Measurements from ENCODE around the gene SCYGR4.
"Not testable (repeated sequence)": the region's sequence is repeated elsewhere in the genome, so short reads cannot be mapped to it uniquely, and the experiment has no call there.

SCYGR4 gene

GRCh38 chr2:227578642-227579041 is 38.7 kb upstream of the SCYGR4 start:
- ChIA-PET CTCF (interaction anchor here (0.7 kb wide), 1 partner anchor 444 kb away, joined by 3 read pairs; no protein-coding TSS in a partner anchor), POLR2A (no interaction called here)
- DNase-seq (ENCODE audit: extremely low spot score) = no peak
- TF ChIP-seq ARNT (IDR thresholded peaks at IDR 0.05) (no peak), TARDBP (IDR thresholded peaks at IDR 0.05) (no peak), LEF1 (IDR thresholded peaks at IDR 0.05; ENCODE audit: borderline replicate concordance) (no peak), ELF4 (IDR thresholded peaks at IDR 0.05) (no peak), CTBP1 (IDR thresholded peaks at IDR 0.05; ENCODE audit: borderline replicate concordance) (no peak), L3MBTL2 (conservative IDR thresholded peaks at IDR 0.05) (no peak), FOXM1 (IDR thresholded peaks at IDR 0.05; ENCODE audit: borderline replicate concordance) (no peak)

- CTCF ChIA-PET = no interaction called here
- no peak for DNase-seq (ENCODE audit: extremely low spot score)
- TF ChIP-seq SUZ12 (IDR thresholded peaks at IDR 0.05) (no peak), CTBP1 (IDR thresholded peaks at IDR 0.05; ENCODE audit: borderline replicate concordance) (no peak), BHLHE40 (IDR thresholded peaks at IDR 0.05; ENCODE audit: borderline replicate concordance) (no peak), NFRKB (IDR thresholded peaks at IDR 0.05) (no peak), L3MBTL2 (conservative IDR thresholded peaks at IDR 0.05) (no peak), ZNF384 (IDR thresholded peaks at IDR 0.05) (no peak), ARNT (IDR thresholded peaks at IDR 0.05) (no peak), FOXM1 (IDR thresholded peaks at IDR 0.05; ENCODE audit: borderline replicate concordance) (no peak), TARDBP (IDR thresholded peaks at IDR 0.05) (no peak), FOXK2 (IDR thresholded peaks at IDR 0.05) (no peak), ELF4 (IDR thresholded peaks at IDR 0.05) (no peak), LEF1 (IDR thresholded peaks at IDR 0.05; ENCODE audit: borderline replicate concordance) (no peak), SP1 (IDR thresholded peaks at IDR 0.05) (no peak), PKNOX1 (IDR thresholded peaks at IDR 0.05) (no peak), FOXA1 (IDR thresholded peaks at IDR 0.05) (no peak), HDGF (IDR thresholded peaks at IDR 0.05; ENCODE audit: borderline replicate concordance) (no peak)
- POLR2A ChIA-PET = no interaction called here
These were observed 37.5 kb upstream of the SCYGR4 start for GRCh38 chr2:227579791-227580190.

- CTCF ChIA-PET = no interaction called here
- TF ChIP-seq LEF1 (IDR thresholded peaks at IDR 0.05; ENCODE audit: borderline replicate concordance) (no peak), NFRKB (IDR thresholded peaks at IDR 0.05) (no peak), SUZ12 (IDR thresholded peaks at IDR 0.05) (no peak), PKNOX1 (IDR thresholded peaks at IDR 0.05) (no peak), ZNF384 (IDR thresholded peaks at IDR 0.05) (no peak), CTBP1 (IDR thresholded peaks at IDR 0.05; ENCODE audit: borderline replicate concordance) (no peak)
- no peak for DNase-seq (ENCODE audit: extremely low spot score)
- POLR2A ChIA-PET = no interaction called here
These were observed 34.9 kb upstream of the SCYGR4 start for GRCh38 chr2:227582369-227582768.

GRCh38 chr2:227592694-227593387 is 24.5 kb upstream of the SCYGR4 start:
- no peak for DNase-seq (ENCODE audit: extremely low spot score)
- ChIA-PET CTCF (no interaction called here), POLR2A (no interaction called here)
- TF ChIP-seq HDGF (IDR thresholded peaks at IDR 0.05; ENCODE audit: borderline replicate concordance) (no peak), FOXM1 (IDR thresholded peaks at IDR 0.05; ENCODE audit: borderline replicate concordance) (no peak), L3MBTL2 (conservative IDR thresholded peaks at IDR 0.05) (no peak), ELF4 (IDR thresholded peaks at IDR 0.05) (no peak), TARDBP (IDR thresholded peaks at IDR 0.05) (no peak), SP1 (IDR thresholded peaks at IDR 0.05) (no peak), ARNT (IDR thresholded peaks at IDR 0.05) (no peak), FOXA1 (IDR thresholded peaks at IDR 0.05) (no peak), FOXK2 (IDR thresholded peaks at IDR 0.05) (no peak), SUZ12 (IDR thresholded peaks at IDR 0.05) (no peak), BHLHE40 (IDR thresholded peaks at IDR 0.05; ENCODE audit: borderline replicate concordance) (no peak), PKNOX1 (IDR thresholded peaks at IDR 0.05) (no peak), ZNF384 (IDR thresholded peaks at IDR 0.05) (no peak), NFRKB (IDR thresholded peaks at IDR 0.05) (no peak), LEF1 (IDR thresholded peaks at IDR 0.05; ENCODE audit: borderline replicate concordance) (no peak), CTBP1 (IDR thresholded peaks at IDR 0.05; ENCODE audit: borderline replicate concordance) (no peak)

GRCh38 chr2:227595797-227596196 is 21.5 kb upstream of the SCYGR4 start:
- ChIA-PET POLR2A (no interaction called here), CTCF (interaction anchor here (0.6 kb wide), 1 partner anchor 97 kb away, joined by 3 read pairs; no protein-coding TSS in a partner anchor)
- no peak for DNase-seq (ENCODE audit: extremely low spot score)
- TF ChIP-seq SUZ12 (IDR thresholded peaks at IDR 0.05) (no peak), FOXA1 (IDR thresholded peaks at IDR 0.05) (no peak)

GRCh38 chr2:227597036-227597435 is 20.3 kb upstream of the SCYGR4 start:
- ChIA-PET CTCF (no interaction called here), POLR2A (no interaction called here)
- no peak for TF ChIP-seq LEF1 (IDR thresholded peaks at IDR 0.05; ENCODE audit: borderline replicate concordance)
- TF ChIP-seq FOXA1 (IDR thresholded peaks at IDR 0.05) = no peak
- no peak for TF ChIP-seq ELF4 (IDR thresholded peaks at IDR 0.05)
- no peak for TF ChIP-seq SUZ12 (IDR thresholded peaks at IDR 0.05)
- no peak for TF ChIP-seq HDGF (IDR thresholded peaks at IDR 0.05; ENCODE audit: borderline replicate concordance)
- no peak for DNase-seq (ENCODE audit: extremely low spot score)

GRCh38 chr2:227597998-227598397 is 19.3 kb upstream of the SCYGR4 start:
- DNase-seq (ENCODE audit: extremely low spot score) = no peak
- POLR2A ChIA-PET = no interaction called here
- CTCF ChIA-PET = no interaction called here
- TF ChIP-seq ZNF384 (IDR thresholded peaks at IDR 0.05) (no peak), ELF4 (IDR thresholded peaks at IDR 0.05) (no peak), HDGF (IDR thresholded peaks at IDR 0.05; ENCODE audit: borderline replicate concordance) (no peak), CTBP1 (IDR thresholded peaks at IDR 0.05; ENCODE audit: borderline replicate concordance) (no peak), BHLHE40 (IDR thresholded peaks at IDR 0.05; ENCODE audit: borderline replicate concordance) (no peak)

- POLR2A ChIA-PET; DNase-seq (ENCODE audit: extremely low spot score); CTCF ChIA-PET: not testable (repeated sequence)
These were observed 18.3 kb upstream of the SCYGR4 start, which contains the start of gene SCYGR2 for GRCh38 chr2:227598835-227599503. TSS of gene SCYGR2 (plus strand) at chr2:227598893. CDS start at chr2:227598893, 0 bp downstream.

Data from HEK293T (cell line).